GM12865 (cell line): ENCODE results near the gene HMGN4.
A peak's percentile ranks its signal among the peaks of the same experiment; 100 is the strongest.

Experiments used
- DNase-seq: peaks from one replicate; pipeline ENCODE4 v3.0.0; 2010; ENCODE audit warnings: low read depth
- H3K4me3 ChIP-seq: 2 replicates; pipeline ENCODE4 v1.5.1; 2011; ENCODE audit warnings: mild to moderate bottlenecking, low read depth, low read length, control low read depth
- CTCF ChIP-seq: IDR thresholded peaks from 2 replicates; pipeline ENCODE4 v1.5.1; 2011; ENCODE audit warnings: low read length, control low read depth, low read depth, inconsistent platforms; ENCODE audit not compliant: insufficient read depth; ENCODE audit errors: missing control alignments

The HMGN4 gene

GRCh38 chr6:26594131-26594498, 55.9 kb downstream of the HMGN4 start:
- no peak for DNase-seq
- H3K4me3 ChIP-seq, result no peak overlapping the region
- TF ChIP-seq CTCF, result no peak

DNA sequence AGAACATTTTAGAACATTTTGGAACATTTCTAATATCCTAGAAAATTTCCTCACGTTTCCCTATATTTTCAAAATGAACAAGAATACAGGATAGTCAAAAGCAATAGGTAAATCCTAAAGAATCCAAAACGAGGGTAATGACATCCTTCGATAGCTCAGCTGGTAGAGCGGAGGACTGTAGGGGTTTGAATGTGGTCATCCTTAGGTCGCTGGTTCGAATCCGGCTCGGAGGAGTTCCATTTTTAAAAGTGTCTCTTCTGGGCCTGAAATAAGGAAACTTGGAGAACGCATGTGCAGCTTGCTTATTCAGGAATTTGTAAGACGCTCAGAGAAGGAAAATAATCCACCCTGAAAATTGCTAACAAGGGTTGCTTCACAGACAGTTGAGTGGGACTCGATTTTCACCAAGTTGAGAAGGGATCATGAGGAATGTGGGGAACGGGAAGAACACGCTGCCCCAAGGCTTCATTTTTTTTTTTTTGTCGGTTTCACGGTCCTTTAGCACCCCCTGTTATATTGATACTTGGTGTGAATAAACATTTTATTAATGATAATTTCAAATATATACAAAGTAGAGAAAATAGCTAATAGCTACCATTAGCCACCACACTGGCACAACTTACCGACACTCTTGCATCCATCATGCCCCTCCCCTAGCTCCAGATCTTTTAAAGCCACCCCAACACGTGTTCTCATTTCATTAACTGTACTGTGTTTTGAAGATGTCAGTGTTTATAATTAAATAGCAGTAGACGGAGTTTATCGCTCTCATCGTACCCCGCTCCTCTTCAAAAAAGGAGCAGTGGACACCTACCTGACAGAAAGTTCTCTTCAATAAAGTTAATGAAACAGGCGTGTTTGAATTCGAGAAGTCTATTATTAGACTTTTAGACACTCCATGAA, 56.8 kb downstream of the HMGN4 start:
- TF ChIP-seq CTCF, result no peak
- peak; percentile 85 for DNase-seq
- peak overlapping the region; percentile 86 for H3K4me3 ChIP-seq

DNA sequence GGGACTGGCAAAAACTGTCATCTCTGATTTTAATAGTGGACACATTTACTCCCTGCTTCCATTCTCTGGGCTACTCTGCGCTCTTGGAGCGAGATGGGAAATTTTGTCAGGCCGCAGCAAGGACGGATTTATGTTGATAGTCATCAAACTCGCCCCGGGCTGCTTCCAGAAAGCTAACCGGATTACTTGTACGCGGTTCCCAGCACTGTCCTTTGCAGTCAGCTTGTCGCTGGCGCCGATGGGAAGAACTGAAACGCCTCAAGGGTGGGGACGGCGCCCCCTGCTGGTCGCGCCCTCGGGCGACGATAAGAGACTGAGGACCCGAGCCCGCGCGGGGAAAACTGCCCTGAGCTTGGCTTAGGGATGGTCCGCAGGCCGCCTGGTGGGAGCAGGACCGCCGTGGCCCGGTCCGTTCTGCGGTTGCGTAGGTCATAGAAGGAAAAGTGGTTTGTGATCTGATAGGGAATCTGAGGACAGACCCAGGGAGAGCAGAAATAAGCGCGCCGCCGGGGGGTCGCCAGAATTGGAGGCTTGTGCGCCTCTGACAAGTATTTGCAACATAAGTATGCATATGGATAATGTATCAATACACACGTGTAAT, 57.6 kb downstream of the HMGN4 start:
- peak; percentile 94 for DNase-seq

More for the DNA sequence above, 57.6 kb downstream of the HMGN4 start:
- peak; percentile 89 for TF ChIP-seq CTCF
- peak overlapping the region; percentile 86 for H3K4me3 ChIP-seq
